GM18868 (cell line): ENCODE results near the gene PPM1N.

Source experiments
- ATAC-seq: cut with Tn5 transposase; IDR thresholded peaks from one replicate; pipeline ENCODE4 v1.9.1; 2021; ENCODE audit warnings: mild to moderate bottlenecking, moderate library complexity; ENCODE audit not compliant: unreplicated experiment

Gene PPM1N

GRCh38 chr19:45528149-45528743 lies 30.0 kb downstream of the PPM1N start:
- no peak for ATAC-seq

GRCh38 chr19:45528744-45529419 lies 30.6 kb downstream of the PPM1N start:
- ATAC-seq, result no peak

- no peak for ATAC-seq
These were observed 31.2 kb downstream of the PPM1N start for GRCh38 chr19:45529420-45529785.

GRCh38 chr19:45531349-45531748 lies 33.1 kb downstream of the PPM1N start:
- ATAC-seq, result no peak

- ATAC-seq, result no peak
These were observed 41.2 kb downstream of the PPM1N start for GRCh38 chr19:45539459-45539858.

- no peak for ATAC-seq
These were observed 44.0 kb downstream of the PPM1N start for GRCh38 chr19:45542234-45542668.

- ATAC-seq, result no peak
These were observed 49.0 kb downstream of the PPM1N start for GRCh38 chr19:45547211-45547770.

- no peak for ATAC-seq
These were observed 49.8 kb downstream of the PPM1N start for GRCh38 chr19:45547965-45548609.
